ENCODE results near the gene CNTRL.
"Not testable (repeated sequence)": the region's sequence is repeated elsewhere in the genome, so short reads cannot be mapped to it uniquely, and the experiment has no call there.

Gene CNTRL, protein sequence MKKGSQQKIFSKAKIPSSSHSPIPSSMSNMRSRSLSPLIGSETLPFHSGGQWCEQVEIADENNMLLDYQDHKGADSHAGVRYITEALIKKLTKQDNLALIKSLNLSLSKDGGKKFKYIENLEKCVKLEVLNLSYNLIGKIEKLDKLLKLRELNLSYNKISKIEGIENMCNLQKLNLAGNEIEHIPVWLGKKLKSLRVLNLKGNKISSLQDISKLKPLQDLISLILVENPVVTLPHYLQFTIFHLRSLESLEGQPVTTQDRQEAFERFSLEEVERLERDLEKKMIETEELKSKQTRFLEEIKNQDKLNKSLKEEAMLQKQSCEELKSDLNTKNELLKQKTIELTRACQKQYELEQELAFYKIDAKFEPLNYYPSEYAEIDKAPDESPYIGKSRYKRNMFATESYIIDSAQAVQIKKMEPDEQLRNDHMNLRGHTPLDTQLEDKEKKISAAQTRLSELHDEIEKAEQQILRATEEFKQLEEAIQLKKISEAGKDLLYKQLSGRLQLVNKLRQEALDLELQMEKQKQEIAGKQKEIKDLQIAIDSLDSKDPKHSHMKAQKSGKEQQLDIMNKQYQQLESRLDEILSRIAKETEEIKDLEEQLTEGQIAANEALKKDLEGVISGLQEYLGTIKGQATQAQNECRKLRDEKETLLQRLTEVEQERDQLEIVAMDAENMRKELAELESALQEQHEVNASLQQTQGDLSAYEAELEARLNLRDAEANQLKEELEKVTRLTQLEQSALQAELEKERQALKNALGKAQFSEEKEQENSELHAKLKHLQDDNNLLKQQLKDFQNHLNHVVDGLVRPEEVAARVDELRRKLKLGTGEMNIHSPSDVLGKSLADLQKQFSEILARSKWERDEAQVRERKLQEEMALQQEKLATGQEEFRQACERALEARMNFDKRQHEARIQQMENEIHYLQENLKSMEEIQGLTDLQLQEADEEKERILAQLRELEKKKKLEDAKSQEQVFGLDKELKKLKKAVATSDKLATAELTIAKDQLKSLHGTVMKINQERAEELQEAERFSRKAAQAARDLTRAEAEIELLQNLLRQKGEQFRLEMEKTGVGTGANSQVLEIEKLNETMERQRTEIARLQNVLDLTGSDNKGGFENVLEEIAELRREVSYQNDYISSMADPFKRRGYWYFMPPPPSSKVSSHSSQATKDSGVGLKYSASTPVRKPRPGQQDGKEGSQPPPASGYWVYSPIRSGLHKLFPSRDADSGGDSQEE (N-terminal part only)

DNA sequence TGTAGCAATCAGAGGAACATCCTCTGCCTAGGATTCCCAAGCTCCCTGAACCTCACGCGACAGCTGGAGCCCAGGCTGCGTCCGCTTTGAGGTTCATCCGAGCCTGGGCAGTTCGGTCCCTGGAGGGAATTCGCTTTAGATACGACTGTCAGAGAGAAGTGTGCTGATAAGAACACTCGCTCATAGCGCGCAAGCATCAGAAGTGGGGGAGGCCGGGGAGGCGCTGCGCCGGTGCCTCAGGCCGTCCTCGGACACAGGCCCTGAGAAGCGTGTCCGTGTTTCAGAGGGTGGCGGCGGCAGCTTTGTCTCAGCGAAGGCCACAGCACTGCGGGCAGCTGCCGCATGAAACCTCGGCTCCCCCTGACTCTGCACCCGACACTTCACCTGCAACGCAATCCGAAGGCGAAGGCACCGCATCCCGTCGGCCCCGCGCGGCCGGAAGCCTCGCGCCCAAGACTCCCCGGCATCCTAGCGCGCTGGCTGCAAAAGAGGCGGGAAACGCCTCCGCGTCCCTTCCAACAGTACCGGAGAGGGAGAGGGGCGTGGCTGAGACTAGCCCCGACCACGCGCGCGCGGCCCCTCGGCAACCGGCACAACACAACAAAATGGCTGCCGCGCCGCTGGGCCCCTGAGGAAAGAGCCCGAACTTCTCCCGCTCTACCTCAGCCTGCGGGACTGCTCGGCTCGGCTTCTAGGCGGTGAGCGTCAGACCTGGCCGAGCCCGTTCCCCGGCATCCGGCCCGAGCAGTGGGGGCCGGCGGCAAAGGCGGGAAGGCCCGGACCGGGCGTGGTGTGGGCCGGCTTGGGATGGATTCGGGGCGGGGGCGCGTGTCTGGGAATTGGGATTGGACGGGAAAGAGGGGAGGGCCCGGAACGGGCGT, at the start of gene CNTRL:
CNTRL (plus strand) TSS at position 586 of the 881 bp plus-strand sequence. CDS start 13,372 bp downstream, outside the sequence.
- DNase-seq: peak; percentile 96

DNA sequence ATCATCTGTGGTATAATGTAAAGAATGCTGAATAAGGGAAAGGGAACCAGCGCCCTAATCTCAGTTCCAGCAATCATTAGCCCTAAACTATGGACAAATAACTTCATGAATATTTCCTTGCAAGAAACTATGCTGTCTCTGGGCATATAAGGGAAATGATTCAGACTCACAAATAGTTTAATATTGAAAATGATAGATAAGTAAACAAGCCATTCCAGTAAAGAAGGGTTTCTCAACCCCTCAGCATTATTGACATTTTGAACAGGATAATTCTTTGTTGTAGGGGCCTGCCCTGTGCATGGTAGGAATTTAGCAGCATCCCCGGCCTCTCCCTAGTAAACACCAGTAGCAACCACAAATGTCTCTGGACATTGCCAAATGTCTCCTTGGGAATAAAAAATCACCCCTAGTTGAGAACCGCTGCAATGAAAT, 48.5 kb upstream of the CNTRL start:
- no peak for DNase-seq

DNA sequence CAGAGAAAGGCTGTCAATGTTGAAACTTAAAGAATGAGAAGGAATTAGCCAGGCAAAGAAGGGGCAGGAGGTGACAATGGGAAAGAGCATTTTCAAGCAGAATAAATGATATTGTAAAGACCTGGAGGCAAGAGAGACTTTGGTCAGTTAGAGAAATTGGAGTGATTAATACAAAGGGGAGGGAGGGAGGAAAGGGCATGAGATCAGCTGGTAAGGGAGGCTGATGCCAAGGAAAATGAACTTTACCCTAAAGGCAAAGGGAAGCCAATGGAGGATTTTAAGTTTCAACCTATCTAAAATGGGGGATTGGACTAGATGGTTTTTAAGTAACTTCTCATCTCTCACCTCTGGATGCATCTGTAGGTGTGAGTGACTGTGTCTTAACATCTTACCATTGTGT, 48.0 kb upstream of the CNTRL start:
- DNase-seq: no peak

DNA sequence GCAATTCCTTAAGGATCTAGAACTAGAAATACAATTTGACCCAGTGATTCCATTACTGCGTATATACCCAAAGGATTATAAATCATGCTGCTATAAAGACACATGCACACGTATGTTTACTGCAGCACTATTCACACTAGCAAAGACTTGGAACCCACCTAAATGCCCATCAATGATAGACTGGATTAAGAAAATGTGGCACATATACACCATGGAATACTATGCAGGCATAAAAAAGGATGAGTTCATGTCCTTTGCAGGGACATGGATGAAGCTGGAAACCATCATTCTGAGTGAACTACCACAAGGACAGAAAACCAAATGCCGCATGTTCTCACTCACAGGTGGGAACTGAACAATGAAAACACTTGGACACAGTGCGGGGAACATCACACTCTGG, 46.5 kb upstream of the CNTRL start:
- not testable (repeated sequence) for DNase-seq

DNA sequence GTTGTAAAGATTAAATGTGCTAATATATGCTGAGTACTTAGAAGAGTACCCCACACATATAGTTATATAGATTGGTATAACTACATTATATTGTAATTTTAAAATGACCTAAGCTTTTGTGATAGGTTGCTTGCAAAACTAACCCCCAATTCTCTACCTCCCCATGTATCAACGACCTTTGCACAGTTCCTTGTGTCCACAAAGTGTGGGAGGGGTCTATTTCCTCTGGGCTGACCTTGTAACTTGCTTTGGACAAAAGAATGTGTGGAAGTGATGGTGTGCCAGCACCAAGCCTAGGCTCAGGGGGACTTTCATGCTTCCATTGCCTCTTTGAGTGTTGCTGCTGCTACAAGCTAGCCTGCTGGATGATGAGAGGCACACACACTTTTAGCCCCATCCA, 45.3 kb upstream of the CNTRL start:
- DNase-seq: no peak

DNA sequence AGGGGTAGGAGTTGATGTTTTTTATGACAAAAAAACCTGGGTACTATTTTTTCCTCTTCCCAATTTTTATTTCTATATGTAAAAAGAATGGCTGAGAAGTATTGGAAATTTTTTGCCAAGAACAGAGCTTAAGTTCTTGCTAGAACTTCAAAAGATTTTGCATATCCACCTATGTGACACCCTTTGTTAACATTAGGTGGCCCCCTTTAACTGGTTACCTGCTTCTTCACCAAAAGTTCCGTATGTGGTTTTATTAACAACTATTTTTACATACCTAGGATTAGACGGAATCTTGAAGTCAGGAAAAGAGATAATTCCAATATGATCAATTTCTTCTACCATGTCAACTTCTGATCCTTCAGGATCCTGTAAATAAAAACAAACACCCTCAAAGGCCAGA, 40.2 kb upstream of the CNTRL start:
- DNase-seq: no peak

DNA sequence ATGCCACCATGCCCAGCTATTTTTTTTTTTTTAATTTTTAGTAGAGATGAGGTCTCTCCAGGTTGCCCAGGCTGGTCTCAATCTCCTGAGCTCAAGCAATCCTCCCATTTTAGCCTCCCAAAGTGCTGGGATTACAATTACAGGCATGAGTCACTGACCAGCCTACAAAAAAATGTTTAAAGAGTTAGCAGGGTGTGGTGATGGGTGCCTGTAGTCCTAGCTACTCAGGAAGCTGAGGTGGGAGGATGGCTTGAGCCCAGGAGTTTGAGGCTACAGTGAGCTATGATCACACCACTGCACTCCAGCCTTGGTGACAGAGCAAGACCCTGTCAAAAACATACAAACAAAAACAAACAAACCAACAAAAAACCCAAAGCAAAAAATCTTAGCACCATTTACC, 39.0 kb upstream of the CNTRL start:
- DNase-seq: not testable (repeated sequence)

DNA sequence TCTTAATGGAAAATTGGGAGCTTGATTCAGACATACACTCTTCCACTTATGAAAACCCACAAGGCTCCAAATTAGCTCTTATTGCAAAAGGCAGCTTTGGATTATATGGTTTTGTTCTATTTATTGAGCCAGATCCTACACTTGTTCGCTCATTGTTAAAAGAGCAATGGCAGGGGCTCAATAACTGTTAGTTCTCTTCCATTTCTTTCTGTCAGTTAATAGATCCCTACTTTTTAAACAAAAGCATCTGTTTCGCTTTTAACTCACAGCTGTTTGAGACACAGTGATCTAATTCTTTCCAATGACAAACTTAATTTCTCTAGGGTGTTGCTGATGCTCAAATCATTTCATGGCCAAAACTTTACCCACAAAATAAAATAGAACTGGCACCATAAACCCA, 36.4 kb upstream of the CNTRL start:
- DNase-seq: no peak

DNA sequence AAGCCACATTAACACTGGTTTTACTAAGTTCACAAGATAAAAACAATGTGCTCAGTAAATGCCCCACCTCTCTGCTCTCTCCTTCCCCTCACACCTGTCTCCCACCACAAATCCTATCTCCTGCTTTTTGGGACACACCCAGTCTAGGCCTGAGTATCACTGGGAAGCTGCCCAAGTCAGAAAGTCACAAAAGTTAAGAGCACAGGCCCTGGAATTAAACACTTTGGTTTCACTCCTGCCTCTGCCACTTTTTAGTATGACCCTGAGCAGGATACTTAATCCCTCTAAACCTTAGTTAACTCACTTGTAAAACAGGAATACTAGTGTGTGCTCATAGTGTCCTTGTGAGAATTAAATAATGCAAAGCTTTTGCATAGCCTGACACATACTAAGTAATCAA, 36.0 kb upstream of the CNTRL start:
- DNase-seq: no peak

DNA sequence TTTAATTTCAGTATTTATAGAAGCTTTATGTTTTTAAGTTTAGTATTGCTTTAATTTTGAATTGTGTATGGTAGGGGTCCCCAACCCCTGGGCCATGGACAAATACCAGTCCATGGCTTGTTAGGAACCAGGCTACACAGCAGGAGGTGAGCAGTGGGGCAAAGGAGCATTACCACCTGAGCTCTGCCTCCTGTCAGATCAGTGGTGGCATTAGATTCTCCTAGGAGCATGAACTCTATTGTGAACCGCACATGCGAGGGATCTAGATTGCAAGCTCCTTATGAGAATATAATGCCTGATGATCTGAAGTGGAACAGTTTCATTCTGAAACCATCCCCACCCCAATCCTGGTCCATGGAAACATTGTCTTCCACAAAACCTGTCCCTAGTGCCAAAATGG, 26.6 kb upstream of the CNTRL start:
- DNase-seq: no peak

DNA sequence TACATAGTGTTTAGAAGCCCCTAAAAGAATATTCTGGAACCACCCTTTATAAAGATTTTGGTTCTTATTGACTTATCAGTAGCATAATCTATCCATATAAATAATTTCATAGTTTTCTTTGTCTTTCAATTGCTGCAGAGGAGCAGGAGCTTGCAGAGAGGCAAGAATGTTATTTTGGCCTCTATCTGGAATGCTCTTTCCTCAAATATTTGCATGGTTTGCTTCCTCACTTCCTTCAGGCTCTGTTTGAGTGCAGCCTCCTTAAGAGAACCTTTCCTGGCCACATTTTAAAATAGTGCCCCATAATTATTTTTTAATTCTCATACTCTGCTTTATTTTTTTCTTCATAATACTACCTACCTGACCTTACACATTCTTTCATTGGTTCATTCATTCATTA, 26.1 kb upstream of the CNTRL start:
- DNase-seq: no peak

DNA sequence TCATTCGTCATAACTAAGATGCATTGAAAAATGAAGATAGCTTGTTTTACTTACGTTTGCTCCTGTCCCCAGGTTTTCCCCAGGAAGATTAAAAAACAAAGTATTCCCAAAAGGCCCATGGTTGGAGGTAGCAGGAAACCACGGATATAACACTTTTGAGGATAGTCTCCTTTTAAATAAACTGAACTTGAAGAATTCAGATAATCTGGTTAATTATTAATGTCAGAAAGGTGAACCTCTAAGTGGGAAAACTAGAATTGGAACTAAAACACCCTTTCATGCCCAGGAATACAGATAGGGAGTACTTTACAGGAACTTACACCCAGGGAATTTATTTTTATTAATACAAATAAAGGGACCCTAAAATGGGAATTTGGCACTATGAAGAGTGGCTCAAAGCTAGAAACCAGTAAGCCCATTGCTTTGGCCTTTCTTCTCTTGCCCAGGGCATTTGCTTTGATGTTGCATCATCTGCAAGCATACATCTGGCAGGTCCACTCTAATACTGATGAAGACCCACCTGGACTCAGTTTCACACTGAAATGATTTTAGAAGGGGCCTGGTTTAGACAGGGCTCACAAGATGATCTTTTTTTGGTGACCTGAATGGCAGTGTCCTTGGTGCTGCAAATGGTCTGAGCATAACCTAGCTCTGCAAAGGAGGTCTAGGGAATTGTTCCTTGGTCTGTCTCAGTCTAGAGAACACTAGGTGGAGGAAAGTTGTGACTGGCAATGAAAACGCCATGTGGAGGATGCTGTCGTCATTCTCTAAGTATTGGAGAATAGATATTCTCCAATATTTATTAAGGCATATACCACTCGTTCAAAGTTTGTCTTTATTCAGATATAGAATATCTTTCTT, 24.4 kb upstream of the CNTRL start, which contains the start of gene C5:
C5 (minus strand) TSS at position 148 of the 861 bp plus-strand sequence; CDS start at position 119, 29 bp downstream.
- no peak for DNase-seq

DNA sequence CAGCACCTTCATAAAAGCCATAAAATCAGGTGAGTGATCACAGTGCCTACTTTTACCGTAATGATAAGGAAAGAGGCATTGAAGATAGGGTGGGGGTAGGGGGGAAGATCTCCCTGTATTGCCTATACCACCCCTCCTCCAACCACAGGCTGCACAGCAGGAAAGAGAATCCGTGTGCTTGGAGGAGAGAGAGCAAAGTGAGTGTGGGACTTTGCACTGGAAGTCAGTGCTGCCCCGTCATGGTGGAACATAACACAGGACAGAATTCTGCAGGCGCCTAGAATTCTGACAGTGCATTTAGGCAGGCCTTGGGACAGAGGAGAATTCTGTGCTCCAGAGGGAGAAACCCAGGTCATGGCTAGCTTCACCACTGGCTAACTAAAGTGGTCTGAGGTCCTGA, 21.2 kb upstream of the CNTRL start:
- DNase-seq: no peak

DNA sequence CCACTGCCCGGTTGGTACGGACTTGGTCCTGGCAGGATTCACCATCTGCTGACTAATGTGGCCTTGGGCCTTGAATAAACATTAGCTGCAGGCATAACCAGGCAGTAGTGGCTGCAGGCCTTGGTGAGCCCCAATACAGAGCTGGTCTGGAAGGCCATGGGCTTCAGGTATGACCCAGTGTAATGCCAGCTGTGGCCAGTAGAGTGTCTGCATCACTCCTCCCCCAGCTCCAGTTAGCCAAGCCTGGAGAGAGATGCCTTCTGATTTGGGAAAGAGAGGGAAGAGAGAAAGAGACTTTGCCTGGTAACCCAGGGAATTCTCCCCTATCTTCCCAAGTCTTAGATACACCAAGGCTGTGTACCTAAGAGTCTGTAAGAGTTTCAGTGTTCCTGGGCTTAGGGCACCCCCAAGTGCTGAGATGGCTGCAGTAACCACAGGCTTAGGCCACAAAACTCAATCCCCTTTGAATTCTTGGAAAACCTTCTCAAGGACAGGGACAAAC, 19.1 kb upstream of the CNTRL start:
- no peak for DNase-seq

DNA sequence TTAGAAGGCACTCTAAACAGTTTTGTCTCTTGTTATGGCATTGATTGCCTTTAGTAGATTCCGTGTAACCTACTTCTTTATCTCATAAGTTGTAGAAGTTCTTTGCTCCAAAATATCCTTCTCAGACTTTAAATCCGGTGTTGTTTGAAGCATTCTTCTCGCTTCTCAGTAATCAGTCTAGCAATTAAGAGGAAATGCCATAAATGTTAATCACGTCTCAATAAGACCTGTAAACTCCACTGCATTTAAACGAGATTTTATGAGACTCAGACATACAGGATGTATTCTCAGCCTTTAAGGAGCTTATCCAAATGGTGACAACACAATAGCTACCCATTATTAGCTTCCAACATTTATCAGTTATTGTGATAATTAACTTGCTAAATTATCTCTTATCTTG, 16.9 kb upstream of the CNTRL start:
- DNase-seq: no peak

DNA sequence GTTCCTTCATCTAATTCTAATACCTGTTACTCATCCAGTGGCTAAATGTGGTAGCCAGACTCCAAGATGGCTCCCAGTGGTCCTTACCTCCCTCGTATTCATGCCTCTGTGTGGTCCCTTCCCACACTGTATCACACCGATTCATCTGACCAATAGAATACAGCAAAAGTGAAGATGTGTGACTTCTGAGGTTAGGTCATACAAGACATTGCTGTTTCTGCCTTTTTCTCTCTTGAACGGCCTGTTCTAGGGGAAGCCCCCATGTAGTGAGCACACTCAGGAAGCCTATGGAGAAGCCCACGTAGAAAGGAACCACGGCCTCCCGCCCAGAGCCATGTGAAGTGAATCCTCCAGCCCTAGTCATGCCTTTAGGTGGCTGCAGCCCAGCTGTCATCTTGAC, 15.2 kb upstream of the CNTRL start:
- no peak for DNase-seq

DNA sequence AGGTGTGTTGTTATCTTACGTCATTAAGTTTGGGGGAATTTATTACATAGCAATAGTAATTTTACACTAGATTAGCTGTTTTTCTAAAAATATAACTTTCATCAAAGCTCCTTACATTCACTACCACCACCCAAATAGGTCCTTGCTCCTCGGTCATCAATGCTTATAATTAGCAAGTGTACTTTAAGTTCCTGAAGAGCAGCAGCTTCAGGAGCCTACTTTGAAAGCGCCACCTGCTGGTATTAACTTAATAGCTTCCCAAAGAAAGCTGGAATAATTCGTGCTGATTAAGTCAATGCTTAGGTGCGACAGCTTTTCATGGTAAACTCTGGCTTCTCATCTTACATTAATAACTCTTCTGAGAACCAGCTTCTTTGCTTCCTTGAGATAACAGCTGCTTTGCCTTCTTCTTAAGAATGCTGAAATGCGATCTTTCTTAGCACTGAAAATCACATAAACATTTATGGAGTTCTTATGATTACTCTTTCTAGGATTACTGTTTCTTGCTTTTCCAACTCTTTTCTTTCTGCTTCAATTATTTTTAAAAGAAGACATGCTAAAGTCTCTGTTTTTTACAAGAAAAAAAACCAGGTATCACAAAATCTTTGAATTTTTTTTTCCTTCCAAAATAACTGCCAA, 14.6 kb upstream of the CNTRL start:
- no peak for DNase-seq

DNA sequence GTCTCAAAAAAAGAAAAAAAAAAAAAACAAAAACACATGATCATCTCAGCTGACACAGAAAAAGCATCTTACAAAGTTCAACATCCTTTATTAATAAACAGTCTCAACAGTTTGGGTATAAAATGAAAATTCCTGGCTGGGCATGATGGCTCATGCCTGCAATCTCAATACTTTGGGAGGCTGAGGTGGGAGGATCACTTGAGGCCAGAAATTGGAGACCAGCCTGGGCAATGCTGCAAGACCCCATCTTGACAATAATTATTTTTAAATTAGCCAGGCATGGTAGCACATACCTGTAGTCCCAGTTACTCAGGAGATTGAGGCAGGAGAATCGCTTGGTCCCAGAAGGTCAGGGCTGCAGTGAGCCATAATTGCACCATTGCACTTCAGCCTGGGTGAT, 7.9 kb upstream of the CNTRL start:
- no peak for DNase-seq

DNA sequence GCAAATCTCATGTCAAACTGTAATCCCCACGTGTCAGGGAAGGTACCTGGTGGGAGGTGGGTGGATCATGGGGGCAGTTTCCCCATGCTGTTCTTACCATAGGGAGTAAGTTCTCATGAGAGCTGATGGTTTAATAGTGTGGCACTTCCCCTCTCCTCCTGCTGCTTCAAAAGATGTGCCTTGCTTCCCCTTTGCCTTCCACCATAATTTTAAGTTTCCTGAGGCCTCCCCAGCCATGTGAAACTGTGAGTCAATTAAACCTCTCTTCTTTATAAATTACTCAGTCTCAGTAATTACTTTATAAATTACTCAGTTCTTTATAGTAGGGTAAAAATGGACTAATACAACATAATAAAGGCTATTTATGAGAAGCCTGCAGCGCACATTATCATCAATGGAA, 7.1 kb upstream of the CNTRL start:
- DNase-seq: no peak

DNA sequence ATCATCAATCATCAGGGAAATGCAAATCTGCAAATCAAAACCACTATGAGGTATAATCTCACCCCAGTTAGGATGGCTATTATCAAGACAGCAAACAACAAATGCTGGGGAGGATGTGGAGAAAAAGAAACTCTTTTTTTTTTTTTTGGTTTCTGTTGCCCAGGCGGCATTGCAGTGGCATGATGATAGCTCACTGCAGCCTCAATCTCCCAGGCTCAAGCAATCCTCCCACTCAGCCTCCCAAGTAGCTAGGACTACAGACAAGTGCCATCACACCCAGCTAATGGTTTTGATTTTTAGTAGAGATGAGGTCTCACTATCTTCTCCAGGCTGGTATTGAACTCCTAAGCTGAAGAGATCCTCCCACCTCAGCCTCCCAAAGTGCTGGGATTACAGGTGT, 5.4 kb upstream of the CNTRL start:
- DNase-seq: no peak

All from femur (tissue), 1 donor.